Measurements from ENCODE around the gene DLGAP5. TPM values are rescaled to one million over a fixed set of nuclear protein-coding genes. Genes with fewer than 3 reads are reported as not detected.
A peak's percentile ranks its signal among the peaks of the same experiment; 100 is the strongest.

DLGAP5 gene
- total RNA-seq, 1 experiment from 2014 or later = 72.8 TPM

GRCh38 chr14:55107766-55108554, 83.4 kb downstream of the DLGAP5 start:
- Histone ChIP-seq H3K27me3 (ENCODE audit: insufficient read depth, low read length) (no peaks in the 10 kb centered on the region), H3K9me2 (ENCODE audit: insufficient read depth) (no peaks in the 10 kb centered on the region), H3K4me3 (replicated peaks in 1 of 2; ENCODE audit: low read depth in 1 of 2, low read length in 2 of 2) (peak overlapping the region; percentile 15 to 17), H3K36me3 (ENCODE audit: control insufficient read depth in 1 of 2, insufficient read depth in 2 of 2, low read length in 2 of 2) (peaks cover 0 to 4% of the 10 kb centered on the region in 2 experiments; a peak in 1 of 4 replicates), H3K27ac (ENCODE audit: low read depth, low read length) (peak overlapping the region; percentile 97), H3K9me3 (ENCODE audit: control insufficient read depth in 1 of 2, insufficient read depth in 1 of 2, low read depth in 1 of 2, low read length in 2 of 2) (peaks cover 3 to 12% of the 10 kb centered on the region in 2 experiments; a peak in 1 of 4 replicates), H3K4me2 (ENCODE audit: low read length) (peak overlapping the region; percentile 73), H4K20me1 (ENCODE audit: insufficient read depth) (no peaks in the 10 kb centered on the region), H2AFZ (ENCODE audit: low read depth, low read length, poor library complexity, severe bottlenecking) (peak overlapping the region; percentile 3), H3K9ac (ENCODE audit: low read length) (peak overlapping the region; percentile 77), H3K4me1 (ENCODE audit: control insufficient read depth in 1 of 2, insufficient read depth in 2 of 2, low read length in 2 of 2) (peaks cover 49 to 62% of the 10 kb centered on the region in 2 experiments), H3K79me2 (ENCODE audit: insufficient read depth, low read length) (no peaks in the 10 kb centered on the region)
- BruUV-seq (replicated peaks) = no TSS peak
- POLR2A ChIA-PET = interaction anchor here (0.9 to 2.8 kb wide), 13 partner anchors 9 to 83 kb away, joined by 3 to 16 read pairs (median 4); partner anchors contain the start of genes DLGAP5, LGALS3 and MAPK1IP1L
- DNase-seq (ENCODE audit: low read depth, low spot score) = peak; percentile 91
- intact Hi-C loops (cut with micrococcal nuclease) = no loop called here
- CTCF ChIA-PET = interaction anchor here (1.0 to 1.5 kb wide), 3 partner anchors 16 to 22 kb away, joined by 3 to 8 read pairs (median 4); no protein-coding TSS in a partner anchor
- peak; percentile 80 for ATAC-seq
- RAD21 ChIA-PET (ENCODE audit: low non-redundant PET in 1 of 2, low total read pairs in 2 of 2, uncharacterized antibody in 2 of 2, unreplicated experiment in 2 of 2) = interaction anchor here (0.7 to 0.8 kb wide), 2 partner anchors 11 to 30 kb away, joined by 3 read pairs; no protein-coding TSS in a partner anchor
- TF ChIP-seq POLR2AphosphoS5 (IDR thresholded peaks at IDR 0.05; ENCODE audit: low read depth, low read length) = peak; percentile 58
- peak; percentile 71 for TF ChIP-seq TCF7L2 (IDR thresholded peaks at IDR 0.05; ENCODE audit: borderline replicate concordance, extremely low read depth, insufficient read depth, insufficient read length)
- no peak for TF ChIP-seq CTCF (IDR thresholded peaks at IDR 0.05 in 2 of 3, conservative IDR thresholded peaks at IDR 0.05 in 1 of 3; ENCODE audit: borderline replicate concordance in 1 of 3, insufficient read depth in 1 of 3, low read depth in 2 of 3, low read length in 2 of 3)
- peak; percentile 83 for TF ChIP-seq ZFX (IDR thresholded peaks at IDR 0.05)
- TF ChIP-seq YY1 (IDR thresholded peaks at IDR 0.05; ENCODE audit: extremely low read depth, insufficient replicate concordance, low read depth, low read length) = peak; percentile 45
